Lung (tissue), 12 donors: ENCODE measurements around the gene DHRS12. TPM values are rescaled to one million over a fixed set of nuclear protein-coding genes. Genes with fewer than 3 reads are reported as not detected.

Experiments
- ATAC-seq: fragments of 200-7000 bp; cut with Tn5 transposase; one replicate; pipeline ENCODE4 v1.9.1; 2020; ENCODE audit warnings: moderate number of reproducible peaks; ENCODE audit not compliant: insufficient read depth, low FRiP score
- DNase-seq, 3 donors: peaks; one replicate each; pipeline ENCODE4 v3.0.0-alpha.2; 2013 to 2017
- H3K27ac ChIP-seq, 2 donors: one replicate each; pipeline ENCODE4 v1.5.1; 2013; ENCODE audit warnings: mild to moderate bottlenecking in 2 of 2, moderate library complexity in 2 of 2, control low read depth in 1 of 2, inconsistent platforms in 1 of 2, low read depth in 1 of 2, low read length in 1 of 2
- H3K27me3 ChIP-seq, 3 donors: one replicate each; pipeline ENCODE4 v1.5.1; 2013; ENCODE audit warnings: low read length in 2 of 3; ENCODE audit not compliant: control insufficient read depth in 3 of 3, insufficient read depth in 3 of 3
- H3K36me3 ChIP-seq, 4 donors: one replicate each; pipeline ENCODE4 v1.5.1; 2013; ENCODE audit warnings: low read length in 4 of 4, mild to moderate bottlenecking in 1 of 4, moderate library complexity in 1 of 4; ENCODE audit not compliant: control insufficient read depth in 4 of 4, insufficient read depth in 4 of 4
- H3K4me1 ChIP-seq, 5 donors: one replicate each; pipeline ENCODE4 v1.5.1; 2013; ENCODE audit warnings: low read length in 5 of 5, mild to moderate bottlenecking in 2 of 5, moderate library complexity in 1 of 5; ENCODE audit not compliant: control insufficient read depth in 5 of 5, insufficient read depth in 5 of 5
- H3K4me3 ChIP-seq: one replicate; pipeline ENCODE4 v1.5.1; 2013; ENCODE audit warnings: mild to moderate bottlenecking, control low read depth, moderate library complexity
- H3K9ac ChIP-seq, 2 donors: one replicate each; pipeline ENCODE4 v1.5.1; 2013; ENCODE audit warnings: low read length in 2 of 2, control low read depth in 1 of 2; ENCODE audit not compliant: insufficient read depth in 1 of 2
- H3K9me3 ChIP-seq, 4 donors: one replicate each; pipeline ENCODE4 v1.5.1; 2013; ENCODE audit warnings: low read length in 3 of 4, mild to moderate bottlenecking in 1 of 4, moderate library complexity in 1 of 4; ENCODE audit not compliant: control insufficient read depth in 4 of 4, insufficient read depth in 3 of 4
- CTCF ChIP-seq: IDR thresholded peaks from 2 replicates; pipeline ENCODE4 v1.5.1; 2012; ENCODE audit warnings: mild to moderate bottlenecking; ENCODE audit errors: control extremely low read depth, extremely low read depth
- WGBS, 2 donors: extraction: QIAGEN DNeasy Blood & Tissue Kit; methylation state at CpG; one replicate each; pipeline ENCODE4 v1.1.7; 2013; 5-methylcytosine and 5-hydroxymethylcytosine counted together
- polyA plus RNA-seq, 2 donors: library from polyadenylated mRNA; stranded (reverse); fragments of 200-250 nt; gene quantifications; one replicate each; pipeline ENCODE4 v1.2.1, GENCODE V29; 2013
- total RNA-seq, 2 donors: library from RNA; depleted of rRNA in 1 of 2; stranded (reverse); fragments of >200 nt in 1 of 2; gene quantifications; one replicate each; pipeline ENCODE4 v1.2.1, GENCODE V29; 2014 to 2021
- donor health status: control.
- donor health status: control.
- donor health status: Bipolar disorder and iron deficiency.
- donor health status: healthy.
- donor health status: DM: yes; HTN: yes; CAD: no.

The DHRS12 gene
- total and polyA plus RNA-seq, 4 donors: 8.5 to 17.9 (median 12.0) TPM

- no peak overlapping the region for H3K9ac ChIP-seq
- H3K27ac ChIP-seq: no peak overlapping the region
- H3K4me3 ChIP-seq: no peak overlapping the region
- H3K27me3 ChIP-seq: no peaks in the 10 kb centered on the region
- ATAC-seq (no peak), DNase-seq (no peak)
- 85 to 95% methylated on average over 4 of the region's 4 CpGs for WGBS, 2 donors
- no peak for TF ChIP-seq CTCF
- peaks cover 0 to 7% (median 3%) of the 10 kb centered on the region in 4 donors for H3K36me3 ChIP-seq
- H3K4me1 ChIP-seq: peaks cover 5 to 49% (median 10%) of the 10 kb centered on the region in 5 donors
- no peaks in the 10 kb centered on the region for H3K9me3 ChIP-seq
Observed at GRCh38 chr13:51728275-51728673, 75.7 kb downstream of the DHRS12 start.

- ATAC-seq: no peak
- no peak overlapping the region for H3K27ac ChIP-seq
- H3K4me1 ChIP-seq: peaks cover 5 to 49% (median 10%) of the 10 kb centered on the region in 5 donors
Observed at GRCh38 chr13:51727634-51728274, 76.2 kb downstream of the DHRS12 start.

GRCh38 chr13:51726446-51727193, 77.3 kb downstream of the DHRS12 start:
- Histone ChIP-seq H3K9me3 (no peaks in the 10 kb centered on the region), H3K4me1 (peaks cover 5 to 51% (median 10%) of the 10 kb centered on the region in 5 donors), H3K27me3 (no peaks in the 10 kb centered on the region), H3K27ac (no peak overlapping the region), H3K36me3 (peaks cover 0 to 7% (median 3%) of the 10 kb centered on the region in 4 donors), H3K4me3 (no peak overlapping the region), H3K9ac (peak overlapping the region in 1 of 2 donors; percentile 77)
- TF ChIP-seq CTCF: no peak
- DNase-seq (peak; percentile 30 to 95 (median 94)), ATAC-seq (no peak)
- WGBS, 2 donors: 60 to 89% methylated on average over 3 of the region's 3 CpGs

More at GRCh38 chr13:51727634-51728274, 76.2 kb downstream of the DHRS12 start:
- no peaks in the 10 kb centered on the region for H3K27me3 ChIP-seq
- no peak for TF ChIP-seq CTCF
- DNase-seq: no peak
- no peak overlapping the region for H3K9ac ChIP-seq
- 82 to 84% methylated on average over 8 of the region's 8 CpGs for WGBS, 2 donors
- no peak overlapping the region for H3K4me3 ChIP-seq
- H3K36me3 ChIP-seq: peaks cover 0 to 7% (median 3%) of the 10 kb centered on the region in 4 donors
- no peaks in the 10 kb centered on the region for H3K9me3 ChIP-seq
